Head of caudate nucleus (tissue), 42 donors: ENCODE measurements around the gene RBMS2.
A peak's percentile ranks its signal among the peaks of the same experiment; 100 is the strongest.
"Not testable (repeated sequence)": the region's sequence is repeated elsewhere in the genome, so short reads cannot be mapped to it uniquely, and the experiment has no call there.

Source experiments
- DNase-seq, 42 donors: peaks; one replicate each; pipeline versions ENCODE4 v3.0.0 to v3.0.0-alpha.2; 2020 to 2021; ENCODE audit warnings: mixed read lengths in 7 of 42
- intact Hi-C: fragments of 100-400 bp; cut with DNase I; formaldehyde crosslinking; loops from one replicate; pipeline ENCODE4 v1.15.0; 2022

The RBMS2 gene

GRCh38 chr12:56499879-56500278 lies 21.7 kb upstream of the RBMS2 start:
- intact Hi-C loops = not testable (repeated sequence)
- peak in 1 of 42 donors; percentile 7 for DNase-seq

GRCh38 chr12:56510786-56511185 lies 10.8 kb upstream of the RBMS2 start:
- no peak for DNase-seq
- intact Hi-C loops = no loop called here

GRCh38 chr12:56514014-56514318 lies 7.7 kb upstream of the RBMS2 start:
- DNase-seq, intact Hi-C loops: not testable (repeated sequence)

GRCh38 chr12:56517854-56518253 lies 3.8 kb upstream of the RBMS2 start:
- DNase-seq = no peak
- intact Hi-C loops = no loop called here

GRCh38 chr12:56518570-56518969 lies 3.0 kb upstream of the RBMS2 start:
- intact Hi-C loops = no loop called here
- DNase-seq = no peak

GRCh38 chr12:56520048-56520447 lies 1.6 kb upstream of the RBMS2 start:
- DNase-seq = no peak
- intact Hi-C loops = loop anchor here (5.0 kb wide), 1 partner anchor 52 kb away; no protein-coding TSS in a partner anchor

- no peak for DNase-seq
- intact Hi-C loops = loop anchor here (5.0 kb wide), 1 partner anchor 52 kb away; no protein-coding TSS in a partner anchor
These were observed 1.1 kb upstream of the RBMS2 start for GRCh38 chr12:56520506-56520905.

- DNase-seq = peak in 1 of 42 donors; percentile 9
- intact Hi-C loops = loop anchor here (5.0 kb wide), 1 partner anchor 51 kb away; no protein-coding TSS in a partner anchor
These were observed 421 bp upstream of the RBMS2 start for GRCh38 chr12:56521209-56521589.

- peak in 1 of 42 donors; percentile 1 for DNase-seq
- intact Hi-C loops = loop anchor here (5.0 kb wide), 1 partner anchor 50 kb away; no protein-coding TSS in a partner anchor
These were observed 982 bp downstream of the RBMS2 start for GRCh38 chr12:56522411-56523193.

- no peak for DNase-seq
- intact Hi-C loops = no loop called here
These were observed 7.2 kb downstream of the RBMS2 start for GRCh38 chr12:56528846-56529245.

- no peak for DNase-seq
- intact Hi-C loops = no loop called here
These were observed 8.0 kb downstream of the RBMS2 start for GRCh38 chr12:56529656-56530055.

GRCh38 chr12:56530390-56531055 lies 8.9 kb downstream of the RBMS2 start:
- intact Hi-C loops = no loop called here
- no peak for DNase-seq

- intact Hi-C loops = no loop called here
- DNase-seq = no peak
These were observed 15.9 kb downstream of the RBMS2 start for GRCh38 chr12:56537546-56537945.

- no peak for DNase-seq
- intact Hi-C loops = no loop called here
These were observed 20.0 kb downstream of the RBMS2 start for GRCh38 chr12:56541631-56542030.

- no peak for DNase-seq
- intact Hi-C loops = no loop called here
These were observed 20.5 kb downstream of the RBMS2 start for GRCh38 chr12:56542164-56542563.

GRCh38 chr12:56545023-56545604 lies 23.5 kb downstream of the RBMS2 start:
- intact Hi-C loops = no loop called here
- no peak for DNase-seq

- intact Hi-C loops = no loop called here
These were observed 25.1 kb downstream of the RBMS2 start for GRCh38 chr12:56546680-56547079.

GRCh38 chr12:56551070-56551469 lies 29.4 kb downstream of the RBMS2 start:
- no peak for DNase-seq
- intact Hi-C loops = no loop called here

More at GRCh38 chr12:56546680-56547079, 25.1 kb downstream of the RBMS2 start:
- no peak for DNase-seq

GRCh38 chr12:56565510-56566101 lies 44.0 kb downstream of the RBMS2 start:
- intact Hi-C loops = no loop called here
- DNase-seq = peak in 6 of 42 donors; percentile 3 to 28 (median 10)

- DNase-seq = no peak
- intact Hi-C loops = no loop called here
These were observed 46.5 kb downstream of the RBMS2 start for GRCh38 chr12:56568146-56568545.
